K562 (cell line): ENCODE measurements around the gene C2CD2L. TPM values are rescaled to one million over a fixed set of nuclear protein-coding genes. Genes with fewer than 3 reads are reported as not detected.

ENCODE experiments used
- ATF1 ChIP-seq, 2 experiments: fragments of 450-650 bp in 1 of 2; IDR thresholded peaks; 2 replicates each; pipeline ENCODE4 v1.6.1; 2016; ENCODE audit warnings: missing compliant biosample characterization in 1 of 2, missing genetic modification characterization in 1 of 2
- EP400 ChIP-seq: fragments of 450-650 bp; IDR thresholded peaks from 2 replicates; pipeline ENCODE4 v1.6.1; 2017; ENCODE audit warnings: antibody characterized with exemption, mild to moderate bottlenecking, moderate library complexity
- FOXP1 ChIP-seq: sonication (generic); formaldehyde crosslinking; IDR thresholded peaks from 2 replicates; pipeline ENCODE4 v1.8.0; 2022; ENCODE audit warnings: mild to moderate bottlenecking, missing genetic modification reagents
- PHB ChIP-seq: fragments of 250-450 bp; sonication (Bioruptor Pico); IDR thresholded peaks from 2 replicates; pipeline ENCODE4 v1.5.0; 2021
- PML ChIP-seq: IDR thresholded peaks from 2 replicates; pipeline ENCODE4 v1.6.1; 2012; ENCODE audit warnings: low read length, inconsistent platforms
- PRPF4 ChIP-seq: fragments of 200-400 bp; formaldehyde crosslinking; IDR thresholded peaks from one replicate; pipeline ENCODE4 v1.6.1; 2017; ENCODE audit warnings: low read length, low read depth, mild to moderate bottlenecking; ENCODE audit not compliant: insufficient read depth, poor library complexity, severe bottlenecking
- SRSF3 ChIP-seq: fragments of 200-400 bp; formaldehyde crosslinking; IDR thresholded peaks from 2 replicates; pipeline ENCODE4 v1.6.1; 2016; ENCODE audit warnings: mild to moderate bottlenecking, low read length, moderate library complexity; ENCODE audit not compliant: insufficient read depth
- TEAD1 ChIP-seq, 2 experiments: fragments of 450-650 bp in 1 of 2; sonication (generic) in 1 of 2; formaldehyde crosslinking; IDR thresholded peaks; 2 replicates each; pipeline versions ENCODE4 v1.4.0 to v1.8.0; 2020 to 2022; ENCODE audit warnings: mild to moderate bottlenecking in 2 of 2, missing genetic modification reagents in 1 of 2
- ZNF445 ChIP-seq: fragments of 250-450 bp; sonication (Bioruptor Pico); IDR thresholded peaks from 2 replicates; pipeline ENCODE4 v1.4.0; 2020; ENCODE audit warnings: low read depth, mild to moderate bottlenecking, moderate library complexity
- polyA plus RNA-seq, 8 experiments: library from polyadenylated mRNA; depleted of rRNA in 4 of 8; stranded (reverse) in 5 of 8; unstranded in 3 of 8; fragments of >200 nt; fragmentation: Nextera tagmentation in 2 of 8; fragmentation: Illumina TruSeq in 1 of 8; extraction: Ambion mirVana in 2 of 8; extraction: Trizol in 1 of 8; gene quantifications; 2 replicates each; pipeline versions ENCODE4 v1.2.1 to v1.2.3, GENCODE V29; 2011 to 2014; ENCODE audit warnings: inconsistent platforms in 1 of 8, missing spikeins in 1 of 8
- total RNA-seq, 7 experiments: library from RNA; depleted of rRNA in 6 of 7; stranded (reverse); fragments of >200 nt in 6 of 7; fragmentation: Illumina TruSeq in 2 of 7; extraction: Trizol in 2 of 7; gene quantifications; 2 replicates each; pipeline versions ENCODE4 v1.2.1 to v1.2.3, GENCODE V29; 2011 to 2021; ENCODE audit warnings: low replicate concordance in 1 of 7
- TF ChIP-seq, protein P1 (sequence below): sonication (generic); formaldehyde crosslinking; IDR thresholded peaks from 2 replicates; pipeline ENCODE4 v1.8.1; 2023; ENCODE audit warnings: mild to moderate bottlenecking, missing genetic modification reagents
- TF ChIP-seq, protein P2 (sequence below), 3 experiments: fragments of 200-800 bp in 1 of 3; sonication (Bioruptor generic) in 1 of 3; sonication (generic) in 1 of 3; formaldehyde crosslinking in 1 of 3; IDR thresholded peaks; 2 replicates each; pipeline versions ENCODE4 v1.6.1 to v1.8.0; 2016 to 2022; ENCODE audit warnings: mild to moderate bottlenecking in 2 of 3, missing compliant biosample characterization in 2 of 3, missing genetic modification characterization in 2 of 3, missing genetic modification reagents in 1 of 3
- TF ChIP-seq, protein P3 (sequence below): fragments of 250-450 bp; sonication (Bioruptor Pico); IDR thresholded peaks from 2 replicates; pipeline ENCODE4 v1.8.0; 2021; ENCODE audit warnings: moderate library complexity, mild to moderate bottlenecking, inconsistent platforms
- TF ChIP-seq, protein P4 (sequence below): sonication (generic); formaldehyde crosslinking; IDR thresholded peaks from 2 replicates; pipeline ENCODE4 v1.5.0; 2020; ENCODE audit warnings: missing genetic modification reagents
- TF ChIP-seq, protein P5 (sequence below): fragments of 250-450 bp; sonication (Bioruptor Pico); IDR thresholded peaks from 2 replicates; pipeline ENCODE4 v1.8.0; 2021; ENCODE audit warnings: mild to moderate bottlenecking, moderate library complexity
- TF ChIP-seq, protein P6 (sequence below): sonication (generic); formaldehyde crosslinking; IDR thresholded peaks from 2 replicates; pipeline ENCODE4 v1.8.1; 2023; ENCODE audit warnings: mild to moderate bottlenecking, missing genetic modification reagents

Gene C2CD2L
- total and polyA plus RNA-seq, 9 of the 15 experiments (the other 6 are each of a cell fraction or from before 2014, with no cell fraction given), result 0.66 to 41.2 (median 14.8) TPM

DNA sequence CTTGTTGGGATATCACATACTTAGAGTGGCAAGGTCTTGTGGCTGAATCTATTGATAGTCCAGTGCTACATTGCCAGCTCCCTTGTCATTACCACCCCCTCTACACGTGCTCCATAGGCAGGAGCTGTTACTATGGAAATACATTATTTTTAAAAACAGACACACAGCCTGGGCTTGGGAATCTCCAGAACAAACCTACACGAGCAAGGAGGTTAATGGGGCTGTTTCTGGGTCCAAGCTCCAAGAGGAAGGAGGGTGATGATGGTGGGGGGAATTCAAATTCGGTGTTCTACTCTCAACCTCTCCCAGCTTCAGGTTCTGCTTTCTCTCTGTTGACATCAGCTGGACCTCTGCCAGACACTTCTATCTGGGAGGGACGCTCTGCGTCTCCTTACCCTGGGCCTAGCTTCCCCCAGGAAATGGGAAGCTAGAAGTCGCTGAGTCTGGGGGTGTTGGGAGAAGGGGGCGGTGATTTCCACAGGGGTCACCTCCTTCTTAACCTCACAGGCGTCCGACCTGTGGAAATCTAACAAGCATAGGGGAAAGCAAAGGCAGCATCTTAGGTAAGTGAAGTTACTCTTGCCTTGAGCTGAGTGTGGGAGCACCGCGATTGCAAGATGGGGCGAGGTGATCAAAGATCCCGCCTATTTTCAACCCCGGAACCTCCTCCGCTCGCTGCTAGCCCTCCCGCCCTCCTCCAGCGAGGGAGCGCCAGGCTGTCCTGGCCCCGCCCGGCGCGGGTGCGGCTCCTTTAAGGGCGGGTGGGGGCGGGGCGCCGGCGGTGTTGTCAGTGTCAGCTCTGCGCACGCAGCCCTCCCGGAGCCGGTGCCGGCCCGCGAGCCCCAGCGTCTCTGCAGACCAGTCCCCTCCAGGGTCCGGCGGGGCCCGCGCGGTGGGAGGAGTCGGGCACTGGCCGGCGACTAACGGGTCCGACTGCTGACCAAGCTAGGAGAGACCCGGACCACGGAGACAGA, at the start of gene C2CD2L (continued):
- TF ChIP-seq ZNF445 (no peak), SRSF3 (no peak), FOXP1 (CRISPR knock-in tag) (no peak), TEAD1 (CRISPR knock-in tag; IDR thresholded peaks at IDR 0.05) (no peak), PML (peak; percentile 61; the same call in 1 of the 2 replicates), EP400 (peak; percentile 88), PRPF4 (peak; percentile 42), ATF1 (CRISPR knock-in tag; IDR thresholded peaks at IDR 0.05) (no peak), ATF1 (tag; IDR thresholded peaks at IDR 0.05) (peak; percentile 50; the same call in 1 of the 2 replicates), PHB (no peak; the same call in 1 of the 2 replicates)
- TF ChIP-seq, protein P1, sequence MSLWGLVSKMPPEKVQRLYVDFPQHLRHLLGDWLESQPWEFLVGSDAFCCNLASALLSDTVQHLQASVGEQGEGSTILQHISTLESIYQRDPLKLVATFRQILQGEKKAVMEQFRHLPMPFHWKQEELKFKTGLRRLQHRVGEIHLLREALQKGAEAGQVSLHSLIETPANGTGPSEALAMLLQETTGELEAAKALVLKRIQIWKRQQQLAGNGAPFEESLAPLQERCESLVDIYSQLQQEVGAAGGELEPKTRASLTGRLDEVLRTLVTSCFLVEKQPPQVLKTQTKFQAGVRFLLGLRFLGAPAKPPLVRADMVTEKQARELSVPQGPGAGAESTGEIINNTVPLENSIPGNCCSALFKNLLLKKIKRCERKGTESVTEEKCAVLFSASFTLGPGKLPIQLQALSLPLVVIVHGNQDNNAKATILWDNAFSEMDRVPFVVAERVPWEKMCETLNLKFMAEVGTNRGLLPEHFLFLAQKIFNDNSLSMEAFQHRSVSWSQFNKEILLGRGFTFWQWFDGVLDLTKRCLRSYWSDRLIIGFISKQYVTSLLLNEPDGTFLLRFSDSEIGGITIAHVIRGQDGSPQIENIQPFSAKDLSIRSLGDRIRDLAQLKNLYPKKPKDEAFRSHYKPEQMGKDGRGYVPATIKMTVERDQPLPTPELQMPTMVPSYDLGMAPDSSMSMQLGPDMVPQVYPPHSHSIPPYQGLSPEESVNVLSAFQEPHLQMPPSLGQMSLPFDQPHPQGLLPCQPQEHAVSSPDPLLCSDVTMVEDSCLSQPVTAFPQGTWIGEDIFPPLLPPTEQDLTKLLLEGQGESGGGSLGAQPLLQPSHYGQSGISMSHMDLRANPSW, result no peak
- TF ChIP-seq, protein P2, sequence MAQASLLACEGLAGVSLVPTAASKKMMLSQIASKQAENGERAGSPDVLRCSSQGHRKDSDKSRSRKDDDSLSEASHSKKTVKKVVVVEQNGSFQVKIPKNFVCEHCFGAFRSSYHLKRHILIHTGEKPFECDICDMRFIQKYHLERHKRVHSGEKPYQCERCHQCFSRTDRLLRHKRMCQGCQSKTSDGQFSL (CRISPR knock-in tag; IDR thresholded peaks at IDR 0.05), result no peak
- TF ChIP-seq, protein P2 (tag; IDR thresholded peaks at IDR 0.05), result no peak
- TF ChIP-seq, protein P3, sequence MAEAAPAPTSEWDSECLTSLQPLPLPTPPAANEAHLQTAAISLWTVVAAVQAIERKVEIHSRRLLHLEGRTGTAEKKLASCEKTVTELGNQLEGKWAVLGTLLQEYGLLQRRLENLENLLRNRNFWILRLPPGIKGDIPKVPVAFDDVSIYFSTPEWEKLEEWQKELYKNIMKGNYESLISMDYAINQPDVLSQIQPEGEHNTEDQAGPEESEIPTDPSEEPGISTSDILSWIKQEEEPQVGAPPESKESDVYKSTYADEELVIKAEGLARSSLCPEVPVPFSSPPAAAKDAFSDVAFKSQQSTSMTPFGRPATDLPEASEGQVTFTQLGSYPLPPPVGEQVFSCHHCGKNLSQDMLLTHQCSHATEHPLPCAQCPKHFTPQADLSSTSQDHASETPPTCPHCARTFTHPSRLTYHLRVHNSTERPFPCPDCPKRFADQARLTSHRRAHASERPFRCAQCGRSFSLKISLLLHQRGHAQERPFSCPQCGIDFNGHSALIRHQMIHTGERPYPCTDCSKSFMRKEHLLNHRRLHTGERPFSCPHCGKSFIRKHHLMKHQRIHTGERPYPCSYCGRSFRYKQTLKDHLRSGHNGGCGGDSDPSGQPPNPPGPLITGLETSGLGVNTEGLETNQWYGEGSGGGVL, result no peak
- TF ChIP-seq, protein P4, sequence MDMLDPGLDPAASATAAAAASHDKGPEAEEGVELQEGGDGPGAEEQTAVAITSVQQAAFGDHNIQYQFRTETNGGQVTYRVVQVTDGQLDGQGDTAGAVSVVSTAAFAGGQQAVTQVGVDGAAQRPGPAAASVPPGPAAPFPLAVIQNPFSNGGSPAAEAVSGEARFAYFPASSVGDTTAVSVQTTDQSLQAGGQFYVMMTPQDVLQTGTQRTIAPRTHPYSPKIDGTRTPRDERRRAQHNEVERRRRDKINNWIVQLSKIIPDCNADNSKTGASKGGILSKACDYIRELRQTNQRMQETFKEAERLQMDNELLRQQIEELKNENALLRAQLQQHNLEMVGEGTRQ (CRISPR knock-in tag), result no peak
- TF ChIP-seq, protein P5, sequence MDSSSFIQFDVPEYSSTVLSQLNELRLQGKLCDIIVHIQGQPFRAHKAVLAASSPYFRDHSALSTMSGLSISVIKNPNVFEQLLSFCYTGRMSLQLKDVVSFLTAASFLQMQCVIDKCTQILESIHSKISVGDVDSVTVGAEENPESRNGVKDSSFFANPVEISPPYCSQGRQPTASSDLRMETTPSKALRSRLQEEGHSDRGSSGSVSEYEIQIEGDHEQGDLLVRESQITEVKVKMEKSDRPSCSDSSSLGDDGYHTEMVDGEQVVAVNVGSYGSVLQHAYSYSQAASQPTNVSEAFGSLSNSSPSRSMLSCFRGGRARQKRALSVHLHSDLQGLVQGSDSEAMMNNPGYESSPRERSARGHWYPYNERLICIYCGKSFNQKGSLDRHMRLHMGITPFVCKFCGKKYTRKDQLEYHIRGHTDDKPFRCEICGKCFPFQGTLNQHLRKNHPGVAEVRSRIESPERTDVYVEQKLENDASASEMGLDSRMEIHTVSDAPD, result no peak
- TF ChIP-seq, protein P6, sequence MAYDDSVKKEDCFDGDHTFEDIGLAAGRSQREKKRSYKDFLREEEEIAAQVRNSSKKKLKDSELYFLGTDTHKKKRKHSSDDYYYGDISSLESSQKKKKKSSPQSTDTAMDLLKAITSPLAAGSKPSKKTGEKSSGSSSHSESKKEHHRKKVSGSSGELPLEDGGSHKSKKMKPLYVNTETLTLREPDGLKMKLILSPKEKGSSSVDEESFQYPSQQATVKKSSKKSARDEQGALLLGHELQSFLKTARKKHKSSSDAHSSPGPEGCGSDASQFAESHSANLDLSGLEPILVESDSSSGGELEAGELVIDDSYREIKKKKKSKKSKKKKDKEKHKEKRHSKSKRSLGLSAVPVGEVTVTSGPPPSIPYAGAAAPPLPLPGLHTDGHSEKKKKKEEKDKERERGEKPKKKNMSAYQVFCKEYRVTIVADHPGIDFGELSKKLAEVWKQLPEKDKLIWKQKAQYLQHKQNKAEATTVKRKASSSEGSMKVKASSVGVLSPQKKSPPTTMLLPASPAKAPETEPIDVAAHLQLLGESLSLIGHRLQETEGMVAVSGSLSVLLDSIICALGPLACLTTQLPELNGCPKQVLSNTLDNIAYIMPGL (CRISPR knock-in tag), result no peak
